Activated CD8-positive, alpha-beta T cell treated with anti-CD3 and anti-CD28 coated beads, Interleukin-2, amount 10 ng/mL, durations not matched to agents 7 days and 5 days (primary cell): Measurements from ENCODE around the gene STXBP6. TPM values are rescaled to one million over a fixed set of nuclear protein-coding genes. Genes with fewer than 3 reads are reported as not detected.

Experiments used
- ATAC-seq: fragments of 150-1000 bp; cut with Tn5 transposase; one replicate; pipeline ENCODE4 v1.10.0; 2021; ENCODE audit warnings: moderate library complexity
- CTCF ChIA-PET: fragments of 350-600 bp; sonication (Branson Sonifier 250); formaldehyde crosslinking; loops from one replicate; lab custom pipeline; 2021; ENCODE audit warnings: antibody characterized with exemption; lab: Charles Lee
- POLR2A ChIA-PET: fragments of 350-600 bp; sonication (Branson Sonifier 250); formaldehyde crosslinking; loops from one replicate; lab custom pipeline; 2021; ENCODE audit warnings: antibody characterized with exemption; lab: Charles Lee
- DNase-seq: peaks from one replicate; pipeline ENCODE4 v3.0.0-alpha.2; 2020
- H3K27ac Mint-ChIP-seq: one replicate; pipeline ENCODE4 v1.8.0; 2021; ENCODE audit warnings: mild to moderate bottlenecking, mixed read lengths
- H3K27me3 Mint-ChIP-seq: one replicate; pipeline ENCODE4 v1.8.0; 2021; ENCODE audit warnings: low read depth, mixed read lengths
- H3K36me3 Mint-ChIP-seq: one replicate; pipeline ENCODE4 v1.8.0; 2021; ENCODE audit warnings: low read depth, mixed read lengths
- H3K4me1 Mint-ChIP-seq: one replicate; pipeline ENCODE4 v1.8.0; 2021; ENCODE audit warnings: low read depth, mixed read lengths
- H3K4me3 Mint-ChIP-seq: one replicate; pipeline ENCODE4 v1.8.0; 2021; ENCODE audit warnings: mild to moderate bottlenecking, mixed read lengths
- H3K9me3 Mint-ChIP-seq: one replicate; pipeline ENCODE4 v1.8.0; 2022; ENCODE audit warnings: mixed read lengths; ENCODE audit not compliant: insufficient read depth
- total RNA-seq, 2 experiments: library from RNA; stranded (reverse); gene quantifications; one replicate each; pipeline ENCODE4 v1.2.3, GENCODE V29; 2021

The STXBP6 gene
- total RNA-seq, 2 experiments from 2014 or later: not detected

DNA sequence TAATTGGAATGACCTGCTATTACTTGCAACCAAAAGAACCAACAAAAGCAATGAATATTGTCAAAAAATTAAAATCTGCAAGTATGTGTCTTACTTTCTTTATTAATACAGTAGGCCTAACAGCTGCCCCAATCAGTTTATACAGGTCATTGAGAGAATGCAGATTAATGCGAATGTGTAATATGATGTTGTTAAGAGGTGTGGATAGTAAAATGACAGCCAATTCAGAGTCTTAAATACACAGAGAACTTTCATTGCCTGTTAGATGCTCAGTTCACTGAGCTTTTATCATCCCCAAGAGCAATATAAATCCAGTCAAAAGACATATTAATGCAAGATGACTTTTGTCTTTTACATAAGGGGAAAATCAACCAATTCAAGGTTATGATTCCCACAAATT is 58.7 kb downstream of the STXBP6 start:
- CTCF ChIA-PET: no interaction called here
- ATAC-seq (no peak), DNase-seq (no peak)
- POLR2A ChIA-PET: no interaction called here
- no peaks in the 10 kb centered on the region for H3K36me3 Mint-ChIP-seq
- H3K4me3 Mint-ChIP-seq: no peak overlapping the region
- no peaks in the 10 kb centered on the region for H3K9me3 Mint-ChIP-seq
- H3K27ac Mint-ChIP-seq: no peak overlapping the region
- no peaks in the 10 kb centered on the region for H3K4me1 Mint-ChIP-seq
- no peaks in the 10 kb centered on the region for H3K27me3 Mint-ChIP-seq

DNA sequence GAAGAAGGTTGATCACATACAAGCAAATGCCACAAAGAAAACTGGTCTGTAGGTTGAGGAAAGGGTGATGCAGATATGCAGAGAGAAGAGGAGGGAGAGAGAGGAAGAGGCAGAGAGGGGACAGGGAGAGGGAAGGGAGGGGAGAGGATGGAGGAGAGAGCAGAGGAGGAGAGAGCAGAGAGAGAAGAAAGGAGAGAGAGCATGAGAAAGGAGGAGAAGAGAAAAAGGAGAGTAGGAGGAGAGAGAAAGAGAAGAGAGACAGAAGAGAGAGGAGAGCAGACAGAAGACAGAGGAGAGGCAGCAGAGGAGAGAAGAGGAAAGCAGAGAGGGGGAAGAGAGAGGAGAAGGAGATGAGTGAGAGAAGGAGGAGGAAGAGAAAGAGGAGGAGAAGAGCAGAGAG is 59.2 kb downstream of the STXBP6 start:
- H3K36me3 Mint-ChIP-seq: no peaks in the 10 kb centered on the region
- ATAC-seq: no peak
- H3K27ac Mint-ChIP-seq: no peak overlapping the region
- ChIA-PET POLR2A (no interaction called here), CTCF (no interaction called here)
- DNase-seq: no peak
- no peak overlapping the region for H3K4me3 Mint-ChIP-seq
- no peaks in the 10 kb centered on the region for H3K9me3 Mint-ChIP-seq
- no peaks in the 10 kb centered on the region for H3K4me1 Mint-ChIP-seq
- H3K27me3 Mint-ChIP-seq: no peaks in the 10 kb centered on the region

- Mint-ChIP-seq H3K27ac (no peak overlapping the region), H3K27me3 (peaks cover 1% of the 10 kb centered on the region), H3K4me1 (no peaks in the 10 kb centered on the region), H3K36me3 (no peaks in the 10 kb centered on the region), H3K4me3 (no peak overlapping the region), H3K9me3 (no peaks in the 10 kb centered on the region)
- DNase-seq: no peak
- ATAC-seq: no peak
- POLR2A ChIA-PET: no interaction called here
- CTCF ChIA-PET: no interaction called here
These were observed 59.9 kb downstream of the STXBP6 start for GRCh38 chr14:24990050-24990449.

DNA sequence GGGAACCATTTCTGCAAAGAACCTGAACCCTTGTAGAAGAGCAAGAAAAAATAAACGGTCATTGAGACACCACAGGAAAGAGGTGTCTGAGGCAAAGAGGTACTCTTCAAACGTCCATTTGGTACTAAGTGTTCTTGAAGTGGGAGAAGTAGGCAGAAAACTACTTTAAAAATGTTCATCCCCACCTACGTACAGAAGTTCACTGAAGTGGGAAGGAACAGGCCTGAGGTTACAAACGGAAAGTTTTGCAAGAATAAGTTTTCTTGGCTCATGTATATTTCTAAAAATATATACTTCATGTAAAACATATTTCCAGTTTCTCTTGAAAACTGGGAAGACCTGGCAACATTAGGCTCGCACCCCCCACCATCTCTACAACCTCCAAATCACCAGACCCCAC is 61.2 kb downstream of the STXBP6 start:
- H3K36me3 Mint-ChIP-seq: no peaks in the 10 kb centered on the region
- ChIA-PET POLR2A (no interaction called here), CTCF (no interaction called here)
- ATAC-seq: no peak
- H3K9me3 Mint-ChIP-seq: no peaks in the 10 kb centered on the region
- H3K27ac Mint-ChIP-seq: no peak overlapping the region
- H3K4me3 Mint-ChIP-seq: no peak overlapping the region
- no peaks in the 10 kb centered on the region for H3K4me1 Mint-ChIP-seq
- DNase-seq: no peak
- H3K27me3 Mint-ChIP-seq: peaks cover 2% of the 10 kb centered on the region

GRCh38 chr14:24986206-24986893 is 63.6 kb downstream of the STXBP6 start:
- H3K36me3 Mint-ChIP-seq: no peaks in the 10 kb centered on the region
- CTCF ChIA-PET: no interaction called here

DNA sequence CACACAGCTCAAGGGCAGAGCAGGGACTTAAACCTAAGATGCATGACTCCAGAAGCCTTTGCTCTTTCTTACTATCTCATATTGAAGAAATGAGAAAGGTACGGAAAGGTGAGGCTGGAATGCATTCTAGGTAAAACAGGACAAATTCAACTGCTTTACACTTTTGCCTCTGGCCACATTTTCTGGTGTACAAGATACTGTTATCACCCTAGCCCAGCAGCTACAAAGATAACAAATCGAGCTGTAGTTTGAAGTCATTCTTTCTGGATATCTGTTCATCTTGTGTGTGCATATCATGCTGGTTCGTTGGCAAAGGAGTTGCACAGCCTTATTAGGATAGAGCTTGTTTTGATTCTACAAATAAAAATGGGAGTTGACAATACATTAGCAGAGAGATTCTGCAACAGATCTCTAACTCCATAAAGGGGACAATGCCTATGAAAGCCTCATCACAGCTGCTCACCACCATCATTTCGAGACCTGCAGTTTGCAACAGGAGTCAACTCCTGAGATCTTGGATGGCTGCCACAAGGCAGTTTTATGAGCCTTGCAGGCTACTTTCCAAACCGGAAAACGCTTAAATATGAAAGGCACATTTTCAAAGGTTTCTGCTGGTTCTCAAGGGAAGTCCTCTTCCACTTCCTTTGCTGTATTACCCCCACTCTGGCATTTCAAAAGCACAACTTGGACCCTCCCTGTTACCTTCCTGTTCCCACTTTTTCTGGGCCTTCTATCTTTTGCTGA is 64.9 kb downstream of the STXBP6 start:
- POLR2A ChIA-PET: no interaction called here
- no peak for ATAC-seq
- no peak for DNase-seq
- H3K27ac Mint-ChIP-seq: no peak overlapping the region
- no peaks in the 10 kb centered on the region for H3K36me3 Mint-ChIP-seq
- no peak overlapping the region for H3K4me3 Mint-ChIP-seq
- no peaks in the 10 kb centered on the region for H3K4me1 Mint-ChIP-seq
- CTCF ChIA-PET: no interaction called here
- H3K9me3 Mint-ChIP-seq: no peaks in the 10 kb centered on the region
- peaks cover 2% of the 10 kb centered on the region for H3K27me3 Mint-ChIP-seq

More at GRCh38 chr14:24986206-24986893, 63.6 kb downstream of the STXBP6 start:
- no peak for ATAC-seq
- H3K9me3 Mint-ChIP-seq: no peaks in the 10 kb centered on the region
- POLR2A ChIA-PET: no interaction called here
- no peaks in the 10 kb centered on the region for H3K4me1 Mint-ChIP-seq
- no peak overlapping the region for H3K27ac Mint-ChIP-seq
- no peak for DNase-seq
- H3K27me3 Mint-ChIP-seq: peaks cover 2% of the 10 kb centered on the region
- no peak overlapping the region for H3K4me3 Mint-ChIP-seq

GRCh38 chr14:24982472-24983155 is 67.3 kb downstream of the STXBP6 start:
- ATAC-seq (no peak), DNase-seq (no peak)
- Mint-ChIP-seq H3K27ac (no peak overlapping the region), H3K4me1 (no peaks in the 10 kb centered on the region), H3K4me3 (no peak overlapping the region), H3K9me3 (no peaks in the 10 kb centered on the region), H3K36me3 (no peaks in the 10 kb centered on the region), H3K27me3 (peaks cover 11% of the 10 kb centered on the region)
- ChIA-PET CTCF (no interaction called here), POLR2A (no interaction called here)

DNA sequence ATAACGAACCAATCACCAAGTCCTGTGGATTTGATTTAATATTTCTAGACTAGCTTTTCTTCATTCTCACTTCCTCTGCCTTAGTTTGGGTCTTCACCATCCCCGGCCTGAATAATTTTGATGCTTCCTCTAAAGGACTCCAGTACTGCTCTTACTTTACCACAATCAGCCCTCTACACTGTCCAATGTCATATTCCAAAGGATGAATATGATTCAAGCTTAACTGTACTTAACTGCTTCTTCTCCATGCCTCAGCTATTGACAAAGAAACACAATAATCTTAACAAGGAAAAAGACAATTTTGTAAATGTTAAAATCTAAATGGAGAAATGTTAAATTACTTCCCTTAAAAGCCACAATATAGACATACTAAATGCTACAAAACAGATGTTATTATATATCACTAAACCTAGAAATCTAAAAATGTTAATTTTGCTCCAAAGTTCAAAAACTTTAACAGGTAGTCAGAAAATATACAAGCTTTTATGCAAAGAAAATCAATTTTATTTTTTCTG is 70.2 kb downstream of the STXBP6 start:
- no peak overlapping the region for H3K4me3 Mint-ChIP-seq
- DNase-seq (no peak), ATAC-seq (no peak)
- ChIA-PET POLR2A (no interaction called here), CTCF (no interaction called here)
- H3K36me3 Mint-ChIP-seq: no peaks in the 10 kb centered on the region
- H3K27ac Mint-ChIP-seq: no peak overlapping the region
- H3K27me3 Mint-ChIP-seq: peaks cover 10% of the 10 kb centered on the region
- H3K4me1 Mint-ChIP-seq: no peaks in the 10 kb centered on the region
- no peaks in the 10 kb centered on the region for H3K9me3 Mint-ChIP-seq

DNA sequence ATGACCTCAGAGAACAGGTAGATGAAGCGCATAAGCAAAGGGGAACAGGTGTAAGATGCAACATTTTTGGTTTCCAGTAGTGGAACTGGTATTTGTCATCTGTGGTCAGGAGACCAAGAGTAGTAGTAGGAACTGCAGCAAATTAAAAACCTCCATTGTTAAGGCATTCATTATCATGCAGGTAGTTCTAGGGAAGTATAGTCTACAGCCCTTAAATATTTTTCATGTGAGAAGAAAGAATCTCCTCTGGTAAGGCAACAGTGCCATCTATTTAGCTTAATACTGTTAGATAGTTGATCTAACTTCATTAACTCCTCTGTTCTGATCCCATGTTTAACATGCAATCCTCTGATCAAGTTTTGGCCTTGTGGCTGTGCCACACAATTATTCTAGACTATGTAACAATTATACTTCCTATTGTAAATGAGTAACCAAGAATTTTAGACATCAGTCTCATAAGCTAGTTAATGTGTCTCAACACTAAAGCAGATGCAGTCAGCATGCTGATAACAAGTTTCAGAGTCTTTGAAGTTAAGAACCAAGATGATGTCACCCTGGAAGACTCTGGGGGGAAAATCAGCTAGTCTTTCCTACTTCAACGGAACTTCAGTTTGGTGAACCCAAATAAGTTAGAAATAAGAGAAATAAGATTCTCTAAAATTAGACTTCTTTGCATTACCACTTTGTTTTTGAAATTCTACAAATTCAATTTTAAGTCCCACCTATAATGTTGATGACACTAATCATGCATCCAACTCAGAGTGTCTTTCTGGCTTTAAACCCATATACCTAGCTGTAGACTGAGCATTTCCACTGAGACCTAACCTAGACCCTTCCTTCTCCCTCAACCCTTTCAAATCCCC is 70.9 kb downstream of the STXBP6 start:
- DNase-seq (no peak), ATAC-seq (no peak)
- POLR2A ChIA-PET: no interaction called here
- H3K4me3 Mint-ChIP-seq: no peak overlapping the region
- no peaks in the 10 kb centered on the region for H3K36me3 Mint-ChIP-seq
- H3K27ac Mint-ChIP-seq: no peak overlapping the region
- H3K9me3 Mint-ChIP-seq: no peaks in the 10 kb centered on the region
- peaks cover 10% of the 10 kb centered on the region for H3K27me3 Mint-ChIP-seq
- CTCF ChIA-PET: no interaction called here
- no peaks in the 10 kb centered on the region for H3K4me1 Mint-ChIP-seq

DNA sequence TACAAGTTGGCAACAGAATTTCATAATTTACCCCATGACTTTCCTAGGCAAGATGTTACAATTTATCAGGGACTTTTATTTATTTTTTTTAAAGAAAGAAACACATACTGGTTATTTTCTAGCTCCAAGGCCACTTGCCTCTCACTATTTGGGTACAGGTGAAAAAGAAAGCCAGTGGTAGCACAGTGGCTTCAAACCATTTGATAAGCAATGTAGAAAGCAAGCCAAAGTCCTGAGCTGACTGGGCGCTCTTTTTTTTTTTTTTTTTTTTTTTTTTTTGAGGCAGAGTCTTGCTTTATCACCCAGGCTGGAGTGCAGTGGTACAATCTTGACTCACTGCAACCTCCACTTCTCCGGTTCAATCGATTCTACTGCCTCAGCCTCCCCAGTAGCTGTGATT is 73.3 kb downstream of the STXBP6 start:
- POLR2A ChIA-PET: no interaction called here
- DNase-seq (no peak), ATAC-seq (no peak)
- H3K9me3 Mint-ChIP-seq: no peaks in the 10 kb centered on the region
- H3K27ac Mint-ChIP-seq: no peak overlapping the region
- H3K27me3 Mint-ChIP-seq: peaks cover 10% of the 10 kb centered on the region
- H3K4me3 Mint-ChIP-seq: no peak overlapping the region
- no peaks in the 10 kb centered on the region for H3K36me3 Mint-ChIP-seq
- no peaks in the 10 kb centered on the region for H3K4me1 Mint-ChIP-seq
- CTCF ChIA-PET: no interaction called here

DNA sequence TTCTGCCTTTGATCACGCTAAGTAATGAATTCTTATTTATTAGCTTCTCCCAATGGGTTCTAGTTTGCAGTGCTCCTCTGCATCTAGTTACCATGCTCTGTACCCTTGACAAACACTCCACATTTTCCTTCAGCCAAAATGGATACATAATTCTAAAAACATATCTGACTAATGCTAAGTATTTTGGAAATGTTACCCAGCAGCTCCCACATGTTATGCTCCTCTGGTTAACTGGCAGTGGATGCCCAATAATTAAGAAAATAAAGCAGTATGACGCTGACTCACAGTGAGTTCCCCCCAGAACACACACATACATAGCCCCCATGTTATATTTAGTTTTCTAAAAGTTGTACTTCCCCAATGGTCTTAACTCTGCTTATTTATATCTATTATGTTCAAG is 74.6 kb downstream of the STXBP6 start:
- Mint-ChIP-seq H3K4me3 (no peak overlapping the region), H3K9me3 (no peaks in the 10 kb centered on the region), H3K27me3 (peaks cover 10% of the 10 kb centered on the region), H3K4me1 (no peaks in the 10 kb centered on the region), H3K36me3 (no peaks in the 10 kb centered on the region), H3K27ac (no peak overlapping the region)
- DNase-seq: no peak
- ChIA-PET CTCF (no interaction called here), POLR2A (no interaction called here)
- no peak for ATAC-seq
